Mononuclear cell (primary cell): Measurements from ENCODE around the gene C15orf61. TPM values are rescaled to one million over a fixed set of nuclear protein-coding genes. Genes with fewer than 3 reads are reported as not detected.
A peak's percentile ranks its signal among the peaks of the same experiment; 100 is the strongest.

Source experiments
- H3K27me3 ChIP-seq: 2 replicates; pipeline ENCODE4 v1.6.0; 2011; ENCODE audit warnings: low read length, control low read depth; ENCODE audit not compliant: insufficient read depth
- H3K4me1 ChIP-seq: 2 replicates; pipeline ENCODE4 v1.5.1; 2011; ENCODE audit warnings: mild to moderate bottlenecking, low read length, control low read depth; ENCODE audit not compliant: insufficient read depth
- H3K4me3 ChIP-seq: 2 replicates; pipeline ENCODE4 v1.5.1; 2011; ENCODE audit warnings: mild to moderate bottlenecking, low read length, moderate library complexity
- H3K9me3 ChIP-seq: 2 replicates; pipeline ENCODE4 v1.5.1; 2011; ENCODE audit warnings: low read depth, mild to moderate bottlenecking, control low read depth, low read length
- total RNA-seq: library from RNA; depleted of rRNA; stranded (reverse); fragments of >200 nt; gene quantifications from one replicate; pipeline ENCODE4 v1.2.3, GENCODE V29; 2012

C15orf61 gene
- total RNA-seq, 1 donor = 5.2 TPM

GRCh38 chr15:67508407-67508806, 12.5 kb upstream of the C15orf61 start:
- H3K4me3 ChIP-seq = no peak overlapping the region
- no peaks in the 10 kb centered on the region for H3K9me3 ChIP-seq
- no peaks in the 10 kb centered on the region for H3K27me3 ChIP-seq
- H3K4me1 ChIP-seq = peaks cover 25% of the 10 kb centered on the region

DNA sequence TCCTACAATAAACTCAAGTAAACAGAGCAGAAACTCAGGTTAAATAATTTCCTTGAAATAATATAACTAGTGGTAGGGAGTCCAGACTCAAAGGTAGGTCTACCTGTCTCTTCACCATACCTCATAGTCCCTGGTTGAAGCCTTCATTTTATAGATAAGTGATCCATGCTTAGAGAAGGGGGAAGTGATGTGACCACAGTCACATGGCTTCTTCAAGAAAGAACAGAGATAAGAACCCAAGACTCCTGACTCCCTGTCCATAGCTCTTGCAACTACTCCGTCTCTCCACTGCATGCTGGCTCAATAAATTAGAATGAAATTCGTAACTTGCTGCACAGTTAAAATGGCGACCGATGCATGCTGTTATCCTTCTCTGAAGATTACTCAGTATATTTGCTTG, 11.0 kb upstream of the C15orf61 start:
- Histone ChIP-seq H3K4me3 (no peak overlapping the region), H3K4me1 (peaks cover 22% of the 10 kb centered on the region), H3K9me3 (no peaks in the 10 kb centered on the region), H3K27me3 (no peaks in the 10 kb centered on the region)

- Histone ChIP-seq H3K27me3 (no peaks in the 10 kb centered on the region), H3K4me3 (no peak overlapping the region), H3K9me3 (no peaks in the 10 kb centered on the region), H3K4me1 (peaks cover 20% of the 10 kb centered on the region)
Measured at GRCh38 chr15:67510597-67511190, 10.2 kb upstream of the C15orf61 start.

DNA sequence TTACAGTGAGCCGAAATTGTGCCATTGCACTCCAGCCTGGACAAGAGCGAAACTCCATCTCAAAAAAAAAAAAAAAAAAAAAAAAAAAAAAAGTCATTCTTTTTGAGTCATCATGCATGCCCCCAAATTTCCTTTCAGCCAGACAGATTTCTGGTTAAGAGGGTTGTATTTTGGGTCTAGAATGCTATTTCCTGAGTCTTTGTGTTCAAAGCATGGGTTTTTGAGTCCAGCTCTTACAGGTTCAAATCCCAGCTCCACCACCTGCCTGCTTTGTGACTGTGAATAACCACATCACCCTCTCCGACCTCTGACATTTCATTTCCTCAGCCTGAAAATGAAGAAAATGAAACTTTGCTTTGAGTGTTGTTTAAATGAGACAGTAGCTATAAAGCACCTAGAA, 9.3 kb upstream of the C15orf61 start:
- H3K4me1 ChIP-seq = peaks cover 12% of the 10 kb centered on the region
- H3K4me3 ChIP-seq = no peak overlapping the region
- H3K27me3 ChIP-seq = no peaks in the 10 kb centered on the region
- no peaks in the 10 kb centered on the region for H3K9me3 ChIP-seq

- Histone ChIP-seq H3K4me3 (no peak overlapping the region), H3K9me3 (no peaks in the 10 kb centered on the region), H3K4me1 (peaks cover 6% of the 10 kb centered on the region), H3K27me3 (no peaks in the 10 kb centered on the region)
Measured at GRCh38 chr15:67512140-67512539, 8.8 kb upstream of the C15orf61 start.

- H3K4me1 ChIP-seq = no peaks in the 10 kb centered on the region
Measured at GRCh38 chr15:67512933-67513714, 7.8 kb upstream of the C15orf61 start.

GRCh38 chr15:67515090-67515489, 5.8 kb upstream of the C15orf61 start:
- Histone ChIP-seq H3K27me3 (no peaks in the 10 kb centered on the region), H3K4me3 (no peak overlapping the region), H3K9me3 (no peaks in the 10 kb centered on the region), H3K4me1 (peaks cover 11% of the 10 kb centered on the region)

More at GRCh38 chr15:67512933-67513714, 7.8 kb upstream of the C15orf61 start:
- no peak overlapping the region for H3K4me3 ChIP-seq
- no peaks in the 10 kb centered on the region for H3K9me3 ChIP-seq
- H3K27me3 ChIP-seq = no peaks in the 10 kb centered on the region

DNA sequence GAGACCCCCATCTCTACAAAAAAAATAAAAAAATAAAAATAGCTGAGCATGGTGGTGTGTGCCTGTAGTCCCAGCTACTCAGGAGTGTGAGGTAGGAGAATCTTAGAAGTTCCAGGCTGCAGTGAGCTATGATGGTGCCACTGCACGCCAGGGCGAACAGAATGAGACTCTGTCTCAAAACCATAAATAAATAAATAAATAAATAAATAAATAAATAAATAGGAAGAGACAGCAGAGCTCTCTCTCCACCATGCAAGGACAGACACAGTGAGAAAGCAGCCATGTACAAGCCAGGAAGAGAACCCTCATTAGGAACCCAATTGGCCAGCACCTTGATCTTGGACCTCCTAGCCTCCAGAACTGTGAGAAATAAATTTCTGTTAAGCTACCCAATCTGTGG, 5.4 kb upstream of the C15orf61 start:
- Histone ChIP-seq H3K4me3 (no peak overlapping the region), H3K4me1 (peaks cover 14% of the 10 kb centered on the region), H3K9me3 (no peaks in the 10 kb centered on the region), H3K27me3 (no peaks in the 10 kb centered on the region)

- H3K4me3 ChIP-seq = peak overlapping the region; percentile 76
- H3K9me3 ChIP-seq = no peaks in the 10 kb centered on the region
- H3K4me1 ChIP-seq = peaks cover 26% of the 10 kb centered on the region
- no peaks in the 10 kb centered on the region for H3K27me3 ChIP-seq
Measured at GRCh38 chr15:67520321-67521028, 456 bp upstream of the C15orf61 start.

DNA sequence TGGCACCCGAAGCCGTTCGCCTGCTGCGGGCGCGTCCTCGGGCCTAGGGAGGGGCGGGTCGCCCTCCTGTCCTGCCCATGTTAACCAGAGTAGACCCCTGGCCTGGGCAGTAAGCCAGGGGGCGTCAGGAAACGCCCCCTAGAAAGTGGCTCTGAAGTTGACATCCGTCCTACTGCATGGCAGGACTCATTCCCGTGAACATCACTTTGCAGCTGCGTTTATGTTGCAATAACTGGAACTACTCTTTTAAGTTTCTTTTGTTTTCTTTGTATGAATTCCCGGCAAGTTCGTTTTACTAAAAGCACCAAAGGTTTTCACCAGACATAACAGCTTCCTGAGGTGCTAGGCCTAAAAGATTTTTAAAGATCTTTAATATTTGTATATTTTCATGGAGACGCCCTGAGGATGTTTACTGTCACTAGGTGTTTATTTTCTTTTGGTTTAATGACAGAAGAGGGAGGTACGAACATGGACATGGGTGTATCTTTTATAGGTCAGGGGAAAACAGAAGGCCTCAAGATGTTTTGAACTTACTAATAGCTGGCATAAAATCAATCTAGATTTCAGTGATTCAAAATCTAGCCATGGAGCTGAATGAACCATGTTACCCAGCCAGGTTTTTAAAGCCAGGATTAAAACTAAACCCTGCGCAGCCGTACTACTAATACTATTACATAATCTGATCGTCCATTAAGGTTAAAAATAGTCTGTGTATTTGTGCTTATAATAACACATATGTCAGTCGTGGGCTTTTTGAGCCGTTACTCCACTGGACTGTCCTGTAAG, 1.0 kb downstream of the C15orf61 start:
- H3K9me3 ChIP-seq = no peaks in the 10 kb centered on the region
- H3K4me1 ChIP-seq = peaks cover 26% of the 10 kb centered on the region
- peak overlapping the region; percentile 76 for H3K4me3 ChIP-seq
- no peaks in the 10 kb centered on the region for H3K27me3 ChIP-seq

GRCh38 chr15:67523330-67523729, 2.4 kb downstream of the C15orf61 start:
- peaks cover 26% of the 10 kb centered on the region for H3K4me1 ChIP-seq
- no peak overlapping the region for H3K4me3 ChIP-seq
- H3K9me3 ChIP-seq = no peaks in the 10 kb centered on the region
- no peaks in the 10 kb centered on the region for H3K27me3 ChIP-seq

DNA sequence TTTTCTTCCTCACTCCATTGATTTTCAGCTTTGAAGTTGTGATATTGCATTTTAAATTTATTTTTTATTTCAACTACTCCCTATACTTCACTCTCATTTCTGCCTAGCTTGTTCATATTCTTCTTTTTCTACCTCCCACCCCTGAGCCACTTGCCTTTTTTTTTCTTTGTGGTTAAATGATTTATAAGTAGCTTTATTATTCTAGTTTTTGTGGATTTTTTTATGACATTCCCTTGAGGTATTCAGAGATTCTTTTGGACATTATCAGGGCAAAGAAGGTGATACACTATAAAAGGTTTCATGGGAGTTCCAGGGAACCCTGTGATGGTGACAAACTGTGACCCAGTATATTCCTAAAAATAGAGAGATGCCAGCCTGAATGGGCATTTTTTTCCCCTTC, 3.3 kb downstream of the C15orf61 start:
- no peak overlapping the region for H3K4me3 ChIP-seq
- no peaks in the 10 kb centered on the region for H3K9me3 ChIP-seq
- peaks cover 19% of the 10 kb centered on the region for H3K4me1 ChIP-seq
- no peaks in the 10 kb centered on the region for H3K27me3 ChIP-seq

- no peaks in the 10 kb centered on the region for H3K4me1 ChIP-seq
- no peak overlapping the region for H3K4me3 ChIP-seq
- H3K9me3 ChIP-seq = no peaks in the 10 kb centered on the region
- no peaks in the 10 kb centered on the region for H3K27me3 ChIP-seq
Measured at GRCh38 chr15:67528513-67528912, 7.6 kb downstream of the C15orf61 start.

- Histone ChIP-seq H3K4me1 (no peaks in the 10 kb centered on the region), H3K9me3 (no peaks in the 10 kb centered on the region), H3K27me3 (no peaks in the 10 kb centered on the region), H3K4me3 (no peak overlapping the region)
Measured at GRCh38 chr15:67531379-67531914, 10.5 kb downstream of the C15orf61 start.
